Sigmoid colon (tissue), 4 donors: Measurements from ENCODE around the gene AEN.

Source experiments
- EP300 ChIP-seq, 4 donors: sonication (generic); formaldehyde crosslinking; IDR thresholded peaks; one replicate each; pipeline ENCODE4 v1.6.1; 2017; ENCODE audit warnings: antibody characterized with exemption in 4 of 4
- POLR2A ChIP-seq, 2 donors: fragments of 450-650 bp; IDR thresholded peaks; one replicate each; pipeline ENCODE4 v1.6.1; 2016; ENCODE audit warnings: antibody characterized with exemption in 2 of 2, mild to moderate bottlenecking in 2 of 2, moderate library complexity in 2 of 2
- POLR2AphosphoS5 ChIP-seq, 4 donors: sonication (generic); formaldehyde crosslinking; IDR thresholded peaks; one replicate each; pipeline ENCODE4 v1.6.1; 2017; ENCODE audit warnings: antibody characterized with exemption in 4 of 4
- TF ChIP-seq, protein P1 (sequence below), 4 experiments: fragments of 450-650 bp in 3 of 4; fragments of 200-600 bp in 1 of 4; IDR thresholded peaks; one replicate each; pipeline ENCODE4 v1.5.1; 2016 to 2019; ENCODE audit warnings: antibody characterized with exemption in 4 of 4, mild to moderate bottlenecking in 3 of 4, moderate library complexity in 2 of 4

DNA sequence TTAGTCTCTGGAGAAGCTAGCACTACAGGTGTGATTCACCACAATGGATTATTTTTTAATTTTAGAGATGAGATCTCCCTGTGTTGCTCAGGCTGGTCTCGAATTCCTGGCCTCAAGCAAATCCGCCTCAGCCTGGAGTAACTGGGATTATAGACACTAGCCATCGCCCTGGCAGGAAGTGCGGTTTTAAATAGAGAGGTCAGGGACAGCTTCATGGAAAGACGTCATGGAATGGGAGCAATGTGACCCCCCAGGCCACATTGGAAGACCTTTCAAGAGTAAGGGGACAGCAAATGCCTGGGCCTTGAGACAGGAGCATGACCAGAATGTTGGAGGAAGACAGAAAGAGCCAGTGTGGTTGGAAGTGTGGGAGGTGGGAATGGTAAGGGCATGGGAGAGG lies 15.5 kb downstream of the AEN start:
- TF ChIP-seq, protein P1, sequence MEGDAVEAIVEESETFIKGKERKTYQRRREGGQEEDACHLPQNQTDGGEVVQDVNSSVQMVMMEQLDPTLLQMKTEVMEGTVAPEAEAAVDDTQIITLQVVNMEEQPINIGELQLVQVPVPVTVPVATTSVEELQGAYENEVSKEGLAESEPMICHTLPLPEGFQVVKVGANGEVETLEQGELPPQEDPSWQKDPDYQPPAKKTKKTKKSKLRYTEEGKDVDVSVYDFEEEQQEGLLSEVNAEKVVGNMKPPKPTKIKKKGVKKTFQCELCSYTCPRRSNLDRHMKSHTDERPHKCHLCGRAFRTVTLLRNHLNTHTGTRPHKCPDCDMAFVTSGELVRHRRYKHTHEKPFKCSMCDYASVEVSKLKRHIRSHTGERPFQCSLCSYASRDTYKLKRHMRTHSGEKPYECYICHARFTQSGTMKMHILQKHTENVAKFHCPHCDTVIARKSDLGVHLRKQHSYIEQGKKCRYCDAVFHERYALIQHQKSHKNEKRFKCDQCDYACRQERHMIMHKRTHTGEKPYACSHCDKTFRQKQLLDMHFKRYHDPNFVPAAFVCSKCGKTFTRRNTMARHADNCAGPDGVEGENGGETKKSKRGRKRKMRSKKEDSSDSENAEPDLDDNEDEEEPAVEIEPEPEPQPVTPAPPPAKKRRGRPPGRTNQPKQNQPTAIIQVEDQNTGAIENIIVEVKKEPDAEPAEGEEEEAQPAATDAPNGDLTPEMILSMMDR (IDR thresholded peaks at IDR 0.05), result no peak
- TF ChIP-seq POLR2A (IDR thresholded peaks at IDR 0.05) (no peak), POLR2AphosphoS5 (IDR thresholded peaks at IDR 0.05) (no peak), EP300 (IDR thresholded peaks at IDR 0.05) (no peak)
